ENCODE results near the gene ZNF281. TPM values are rescaled to one million over a fixed set of nuclear protein-coding genes. Genes with fewer than 3 reads are reported as not detected.

ZNF281 gene
- total RNA-seq, result 19.4 and 20.4 TPM in 2 replicates

DNA sequence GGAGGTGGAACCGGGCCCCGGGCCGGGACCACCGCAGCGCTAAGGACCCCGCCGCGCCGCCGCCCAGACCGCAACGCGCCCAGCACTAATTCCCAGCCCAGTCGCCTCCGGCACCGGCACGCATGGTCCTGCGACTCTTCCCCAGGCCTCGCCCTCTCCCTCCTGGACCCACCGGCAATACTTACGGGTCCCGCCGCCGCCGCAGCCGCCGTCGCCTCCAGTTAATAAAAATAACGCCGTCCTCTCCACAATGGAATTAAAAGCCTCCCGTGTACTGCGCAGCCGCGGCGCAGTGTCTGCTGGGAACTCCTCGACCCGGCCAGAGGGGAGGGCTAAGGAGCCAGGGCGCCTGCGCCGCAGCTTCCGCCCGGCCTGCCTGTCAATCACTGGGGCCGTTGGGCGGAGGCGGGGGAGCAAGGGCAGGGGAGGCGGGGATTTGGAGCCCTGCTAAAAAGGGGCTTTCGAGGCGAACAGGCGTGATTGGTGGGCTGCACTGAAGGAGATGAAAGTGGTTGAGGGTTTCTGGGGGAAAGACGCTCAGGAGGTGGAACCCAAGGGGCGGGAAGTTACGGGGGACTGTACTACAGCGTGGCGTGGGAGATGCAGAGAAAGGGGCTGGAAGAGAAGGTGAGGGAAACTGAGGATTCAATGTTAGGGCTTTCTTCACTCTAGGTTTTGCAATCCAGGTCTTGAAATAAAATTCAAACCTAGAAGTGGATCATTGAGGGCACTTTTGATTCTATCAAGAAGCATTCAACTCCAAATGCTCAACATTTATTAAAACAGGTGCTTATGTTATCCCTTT, at the start of gene ZNF281:
Gene ZNF281, minus strand, starts transcription at position 276 of the 805 bp plus-strand sequence. CDS start 331 bp downstream, outside the sequence.

Other genes with a start within 250 kb of the ZNF281 start
- gene KIF14, start 210.7 kb upstream of the ZNF281 start, total RNA-seq, result 10.9 and 11.9 TPM in 2 replicates

Data from mammary microvascular endothelial cell (primary cell).